ENCODE data around the gene CASKIN1. TPM values are rescaled to one million over a fixed set of nuclear protein-coding genes. Genes with fewer than 3 reads are reported as not detected.

Gene CASKIN1
- polyA plus RNA-seq, 1 donor (not counting 4 experiments of a cell fraction or from before 2014, with no cell fraction given) = 0.04 TPM

DNA sequence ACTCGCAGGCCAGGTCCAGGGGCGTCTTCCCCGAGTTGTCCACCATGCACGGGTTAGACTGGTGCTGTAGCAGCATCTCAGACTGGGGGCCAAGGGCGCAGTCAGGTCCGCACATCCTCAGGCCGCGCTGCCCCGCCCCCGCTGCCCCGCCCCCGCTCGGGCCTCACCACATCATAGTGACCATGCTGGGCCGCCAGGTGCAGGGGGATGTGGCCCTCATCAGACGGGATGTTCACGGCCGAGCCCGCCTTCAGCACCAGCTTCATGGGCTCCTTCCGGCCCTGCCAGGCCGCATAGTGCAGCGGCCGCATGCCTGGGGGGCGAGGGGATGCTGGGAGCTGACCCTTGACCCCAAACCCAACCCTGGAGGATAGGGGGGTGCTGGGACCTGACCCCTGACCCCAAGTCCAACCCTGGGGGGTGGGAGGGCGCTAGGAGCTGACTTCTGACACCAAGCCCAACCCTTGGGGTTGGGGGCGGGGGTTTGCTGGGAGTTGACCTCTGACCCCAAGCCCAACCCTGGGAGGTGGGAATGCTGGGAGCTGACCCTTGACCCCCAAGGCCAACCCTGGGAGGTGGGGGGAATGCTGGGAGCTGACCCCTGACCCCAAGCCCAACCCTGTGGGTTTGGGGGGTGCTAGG lies 7.0 kb downstream of the CASKIN1 start:
- peaks cover 16% of the 10 kb centered on the region for H3K27me3 ChIP-seq (ENCODE audit: control insufficient read depth, extremely low read depth, insufficient read depth, low read length)
- no peak overlapping the region for H2AFZ ChIP-seq (ENCODE audit: control insufficient read depth, low read length)
- H3K79me2 ChIP-seq (ENCODE audit: control insufficient read depth, insufficient read depth, low read length) = no peaks in the 10 kb centered on the region
- no peaks in the 10 kb centered on the region for H3K9me1 ChIP-seq (ENCODE audit: control insufficient read depth, extremely low read depth, insufficient read depth, low read length)
- H4K20me1 ChIP-seq (ENCODE audit: control insufficient read depth, extremely low read depth, insufficient read depth, low read length) = no peaks in the 10 kb centered on the region
- no peak overlapping the region for H3K9ac ChIP-seq (ENCODE audit: control insufficient read depth, extremely low read depth, insufficient read depth, low read length)
- no peak overlapping the region for H3K27ac ChIP-seq (ENCODE audit: control insufficient read depth, insufficient read depth, low read length)
- H3K36me3 ChIP-seq (ENCODE audit: control insufficient read depth in 2 of 2, extremely low read depth in 1 of 2, insufficient read depth in 2 of 2, low read length in 2 of 2) = no peaks in the 10 kb centered on the region
- no peak overlapping the region for H3K4me3 ChIP-seq (ENCODE audit: control insufficient read depth in 2 of 3, extremely low read depth in 1 of 3, insufficient read depth in 2 of 3, low read depth in 1 of 3, low read length in 3 of 3)
- H3K4me1 ChIP-seq (ENCODE audit: control insufficient read depth, extremely low read depth, insufficient read depth, low read length) = peaks cover 3% of the 10 kb centered on the region
- no peak overlapping the region for H3K4me2 ChIP-seq (ENCODE audit: control insufficient read depth, extremely low read depth, insufficient read depth, low read depth, low read length)
- TF ChIP-seq EZH2 (IDR thresholded peaks at IDR 0.05; ENCODE audit: low read length) = no peak
- TF ChIP-seq, protein P1, sequence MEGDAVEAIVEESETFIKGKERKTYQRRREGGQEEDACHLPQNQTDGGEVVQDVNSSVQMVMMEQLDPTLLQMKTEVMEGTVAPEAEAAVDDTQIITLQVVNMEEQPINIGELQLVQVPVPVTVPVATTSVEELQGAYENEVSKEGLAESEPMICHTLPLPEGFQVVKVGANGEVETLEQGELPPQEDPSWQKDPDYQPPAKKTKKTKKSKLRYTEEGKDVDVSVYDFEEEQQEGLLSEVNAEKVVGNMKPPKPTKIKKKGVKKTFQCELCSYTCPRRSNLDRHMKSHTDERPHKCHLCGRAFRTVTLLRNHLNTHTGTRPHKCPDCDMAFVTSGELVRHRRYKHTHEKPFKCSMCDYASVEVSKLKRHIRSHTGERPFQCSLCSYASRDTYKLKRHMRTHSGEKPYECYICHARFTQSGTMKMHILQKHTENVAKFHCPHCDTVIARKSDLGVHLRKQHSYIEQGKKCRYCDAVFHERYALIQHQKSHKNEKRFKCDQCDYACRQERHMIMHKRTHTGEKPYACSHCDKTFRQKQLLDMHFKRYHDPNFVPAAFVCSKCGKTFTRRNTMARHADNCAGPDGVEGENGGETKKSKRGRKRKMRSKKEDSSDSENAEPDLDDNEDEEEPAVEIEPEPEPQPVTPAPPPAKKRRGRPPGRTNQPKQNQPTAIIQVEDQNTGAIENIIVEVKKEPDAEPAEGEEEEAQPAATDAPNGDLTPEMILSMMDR (optimal IDR thresholded peaks at IDR 0.05 in 1 of 3, IDR thresholded peaks at IDR 0.05 in 1 of 3, conservative IDR thresholded peaks at IDR 0.05 in 1 of 3; ENCODE audit: extremely low read depth in 1 of 3, insufficient read depth in 2 of 3, low read length in 3 of 3) = no peak
- DNase-seq (ENCODE audit: low read depth, low spot score) (no peak), FAIRE-seq (no peak)
- dilution Hi-C loops (cut with MboI; ENCODE audit: extremely low pct_ligation_motif_present, low sequenced_read_pairs) = no loop called here
- no peaks in the 10 kb centered on the region for H3K9me3 ChIP-seq (ENCODE audit: control insufficient read depth, low read depth, low read length)

GRCh38 chr16:2188395-2188794 lies 8.0 kb downstream of the CASKIN1 start:
- Histone ChIP-seq H3K4me2 (ENCODE audit: control insufficient read depth, extremely low read depth, insufficient read depth, low read depth, low read length) (no peak overlapping the region), H3K9me3 (ENCODE audit: control insufficient read depth, low read depth, low read length) (no peaks in the 10 kb centered on the region), H3K4me1 (ENCODE audit: control insufficient read depth, extremely low read depth, insufficient read depth, low read length) (peaks cover 3% of the 10 kb centered on the region), H3K79me2 (ENCODE audit: control insufficient read depth, insufficient read depth, low read length) (no peaks in the 10 kb centered on the region), H3K36me3 (ENCODE audit: control insufficient read depth in 2 of 2, extremely low read depth in 1 of 2, insufficient read depth in 2 of 2, low read length in 2 of 2) (no peaks in the 10 kb centered on the region), H2AFZ (ENCODE audit: control insufficient read depth, low read length) (no peak overlapping the region), H3K27me3 (ENCODE audit: control insufficient read depth, extremely low read depth, insufficient read depth, low read length) (peaks cover 6% of the 10 kb centered on the region), H3K9ac (ENCODE audit: control insufficient read depth, extremely low read depth, insufficient read depth, low read length) (no peak overlapping the region), H3K4me3 (ENCODE audit: control insufficient read depth in 2 of 3, extremely low read depth in 1 of 3, insufficient read depth in 2 of 3, low read depth in 1 of 3, low read length in 3 of 3) (no peak overlapping the region), H4K20me1 (ENCODE audit: control insufficient read depth, extremely low read depth, insufficient read depth, low read length) (no peaks in the 10 kb centered on the region), H3K9me1 (ENCODE audit: control insufficient read depth, extremely low read depth, insufficient read depth, low read length) (no peaks in the 10 kb centered on the region), H3K27ac (ENCODE audit: control insufficient read depth, insufficient read depth, low read length) (no peak overlapping the region)
- dilution Hi-C loops (cut with MboI; ENCODE audit: extremely low pct_ligation_motif_present, low sequenced_read_pairs) = no loop called here
- DNase-seq (ENCODE audit: low read depth, low spot score) (no peak), FAIRE-seq (no peak)
- TF ChIP-seq, protein P1 (optimal IDR thresholded peaks at IDR 0.05 in 1 of 3, IDR thresholded peaks at IDR 0.05 in 1 of 3, conservative IDR thresholded peaks at IDR 0.05 in 1 of 3; ENCODE audit: extremely low read depth in 1 of 3, insufficient read depth in 2 of 3, low read length in 3 of 3) = no peak
- TF ChIP-seq EZH2 (IDR thresholded peaks at IDR 0.05; ENCODE audit: low read length) = no peak

Data from keratinocyte (primary cell).